AG09319 (cell line): ENCODE data around the gene LKAAEAR1.
"Not testable (repeated sequence)": the region's sequence is repeated elsewhere in the genome, so short reads cannot be mapped to it uniquely, and the experiment has no call there.

ENCODE experiments used
- DNase-seq: peaks from one replicate; pipeline ENCODE4 v3.0.0-alpha.2; 2010; ENCODE audit warnings: low read depth; ENCODE audit errors: extremely low read depth
- TF ChIP-seq, protein P1 (sequence below): IDR thresholded peaks from 2 replicates; pipeline ENCODE4 v1.5.1; 2011; ENCODE audit warnings: low read depth, mild to moderate bottlenecking, inconsistent platforms, low read length, moderate library complexity

The LKAAEAR1 gene

DNA sequence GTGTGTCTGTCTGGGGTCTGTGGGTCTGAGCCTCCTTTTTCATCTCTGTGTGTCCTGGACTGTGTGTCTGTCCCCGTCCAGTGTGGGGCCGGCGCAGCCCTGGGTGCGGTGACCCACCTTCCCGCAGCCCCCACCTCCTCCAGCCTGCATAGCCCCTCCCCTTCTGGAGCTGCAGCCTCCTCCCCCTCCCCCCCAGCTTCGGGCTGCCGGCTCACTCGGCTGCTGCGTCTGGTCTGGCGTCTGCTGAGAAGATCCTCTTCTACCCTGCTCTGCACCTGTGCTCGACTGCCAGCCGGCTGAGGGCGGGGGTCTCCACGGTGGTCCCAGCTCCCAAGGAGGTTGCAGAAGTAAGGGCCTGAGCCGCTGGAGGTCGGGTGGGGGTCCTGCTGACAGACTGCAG is 7.6 kb upstream of the LKAAEAR1 start:
- DNase-seq = no peak
- TF ChIP-seq, protein P1, sequence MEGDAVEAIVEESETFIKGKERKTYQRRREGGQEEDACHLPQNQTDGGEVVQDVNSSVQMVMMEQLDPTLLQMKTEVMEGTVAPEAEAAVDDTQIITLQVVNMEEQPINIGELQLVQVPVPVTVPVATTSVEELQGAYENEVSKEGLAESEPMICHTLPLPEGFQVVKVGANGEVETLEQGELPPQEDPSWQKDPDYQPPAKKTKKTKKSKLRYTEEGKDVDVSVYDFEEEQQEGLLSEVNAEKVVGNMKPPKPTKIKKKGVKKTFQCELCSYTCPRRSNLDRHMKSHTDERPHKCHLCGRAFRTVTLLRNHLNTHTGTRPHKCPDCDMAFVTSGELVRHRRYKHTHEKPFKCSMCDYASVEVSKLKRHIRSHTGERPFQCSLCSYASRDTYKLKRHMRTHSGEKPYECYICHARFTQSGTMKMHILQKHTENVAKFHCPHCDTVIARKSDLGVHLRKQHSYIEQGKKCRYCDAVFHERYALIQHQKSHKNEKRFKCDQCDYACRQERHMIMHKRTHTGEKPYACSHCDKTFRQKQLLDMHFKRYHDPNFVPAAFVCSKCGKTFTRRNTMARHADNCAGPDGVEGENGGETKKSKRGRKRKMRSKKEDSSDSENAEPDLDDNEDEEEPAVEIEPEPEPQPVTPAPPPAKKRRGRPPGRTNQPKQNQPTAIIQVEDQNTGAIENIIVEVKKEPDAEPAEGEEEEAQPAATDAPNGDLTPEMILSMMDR = no peak

DNA sequence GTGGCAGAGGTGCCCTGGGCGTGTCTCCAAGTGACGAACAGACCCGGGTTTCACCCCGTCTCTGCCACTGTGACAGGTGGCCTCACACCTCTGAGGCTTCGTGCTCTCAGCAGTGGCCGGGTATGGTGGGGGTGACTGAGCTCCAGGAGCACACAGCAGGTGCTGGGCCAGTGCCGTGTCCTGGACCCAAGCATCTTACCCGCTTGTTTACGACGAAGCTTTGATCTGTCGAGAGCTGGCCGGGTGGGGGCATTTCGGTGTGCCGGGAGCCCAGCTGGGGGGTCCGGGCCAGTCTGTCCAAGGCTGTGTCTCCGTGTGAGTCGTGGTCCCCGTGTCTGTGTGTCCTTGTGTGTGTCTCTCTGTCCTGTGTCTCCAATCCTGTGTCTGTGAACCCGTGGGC is 7.1 kb upstream of the LKAAEAR1 start:
- TF ChIP-seq, protein P1 = no peak
- no peak for DNase-seq

DNA sequence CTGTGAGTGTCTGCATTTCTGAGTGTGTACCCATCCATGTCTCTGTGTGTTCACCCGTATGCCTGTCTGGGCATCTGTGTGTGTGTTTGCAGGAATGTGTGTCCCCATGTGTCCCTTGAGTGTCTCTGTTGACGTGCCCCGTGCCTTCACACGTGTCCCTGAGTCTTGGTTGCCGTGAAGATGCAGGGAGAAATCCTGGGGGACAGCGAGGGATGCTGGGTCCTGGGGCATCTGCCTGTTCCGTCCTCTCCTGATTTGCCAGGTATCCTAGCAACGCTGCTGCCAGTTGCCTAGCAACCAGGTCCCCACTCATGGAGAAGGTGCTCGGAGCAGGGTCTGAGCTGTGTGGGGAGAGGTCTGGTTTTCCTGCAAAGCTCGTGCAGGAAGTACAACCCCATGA is 6.0 kb upstream of the LKAAEAR1 start:
- TF ChIP-seq, protein P1 = no peak
- DNase-seq = no peak

DNA sequence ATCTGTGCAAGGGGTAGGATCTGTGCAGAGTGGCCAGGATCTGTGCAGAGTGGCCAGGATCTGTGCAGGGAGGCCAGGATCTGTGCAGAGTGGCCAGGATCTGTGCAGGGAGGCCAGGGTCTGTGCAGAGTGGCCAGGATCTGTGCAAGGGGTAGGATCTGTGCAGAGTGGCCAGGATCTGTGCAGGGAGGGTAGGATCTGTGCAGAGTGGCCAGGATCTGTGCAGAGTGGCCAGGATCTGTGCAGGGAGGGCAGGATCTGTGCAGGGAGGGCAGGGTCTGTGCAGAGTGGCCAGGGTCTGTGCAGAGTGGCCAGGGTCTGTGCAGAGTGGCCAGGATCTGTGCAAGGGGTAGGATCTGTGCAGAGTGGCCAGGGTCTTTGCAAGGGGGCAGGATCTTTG is 4.4 kb upstream of the LKAAEAR1 start:
- not testable (repeated sequence) for DNase-seq

DNA sequence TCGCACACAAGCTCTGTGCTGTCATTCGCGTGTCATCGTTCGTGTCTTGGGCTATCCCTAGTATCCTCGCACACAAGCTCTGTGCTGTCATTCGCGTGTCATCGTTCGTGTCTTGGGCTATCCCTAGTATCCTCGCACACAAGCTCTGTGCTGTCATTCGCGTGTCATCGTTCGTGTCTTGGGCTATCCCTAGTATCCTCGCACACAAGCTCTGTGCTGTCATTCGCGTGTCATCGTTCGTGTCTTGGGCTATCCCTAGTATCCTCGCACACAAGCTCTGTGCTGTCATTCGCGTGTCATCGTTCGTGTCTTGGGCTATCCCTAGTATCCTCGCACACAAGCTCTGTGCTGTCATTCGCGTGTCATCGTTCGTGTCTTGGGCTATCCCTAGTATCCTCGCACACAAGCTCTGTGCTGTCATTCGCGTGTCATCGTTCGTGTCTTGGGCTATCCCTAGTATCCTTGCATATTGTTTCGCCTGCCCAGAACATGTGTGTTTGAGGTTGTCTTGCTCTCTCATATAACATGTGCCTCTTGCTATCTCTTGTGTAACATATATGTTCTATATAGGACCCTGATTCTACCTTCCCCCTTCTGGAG is 3.1 kb upstream of the LKAAEAR1 start:
- not testable (repeated sequence) for DNase-seq

DNA sequence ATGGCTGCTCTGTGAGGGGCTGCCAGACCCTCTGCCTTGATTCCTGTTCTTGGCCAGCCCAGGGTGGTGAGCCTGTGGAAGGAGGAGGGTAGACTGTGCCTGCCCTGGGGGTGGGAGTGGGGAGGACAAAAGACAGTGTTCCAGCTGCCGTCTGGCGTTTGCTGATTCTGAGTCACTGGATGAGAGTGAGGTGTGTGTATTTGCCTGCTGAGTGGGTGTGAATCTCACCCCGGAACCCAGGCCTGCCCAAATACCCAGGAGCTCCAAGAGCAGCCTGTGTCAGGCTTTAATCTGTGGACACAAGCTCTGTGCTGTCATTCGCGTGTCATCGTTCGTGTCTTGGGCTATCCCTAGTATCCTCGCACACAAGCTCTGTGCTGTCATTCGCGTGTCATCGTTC is 2.6 kb upstream of the LKAAEAR1 start:
- no peak for DNase-seq
- TF ChIP-seq, protein P1 = no peak

DNA sequence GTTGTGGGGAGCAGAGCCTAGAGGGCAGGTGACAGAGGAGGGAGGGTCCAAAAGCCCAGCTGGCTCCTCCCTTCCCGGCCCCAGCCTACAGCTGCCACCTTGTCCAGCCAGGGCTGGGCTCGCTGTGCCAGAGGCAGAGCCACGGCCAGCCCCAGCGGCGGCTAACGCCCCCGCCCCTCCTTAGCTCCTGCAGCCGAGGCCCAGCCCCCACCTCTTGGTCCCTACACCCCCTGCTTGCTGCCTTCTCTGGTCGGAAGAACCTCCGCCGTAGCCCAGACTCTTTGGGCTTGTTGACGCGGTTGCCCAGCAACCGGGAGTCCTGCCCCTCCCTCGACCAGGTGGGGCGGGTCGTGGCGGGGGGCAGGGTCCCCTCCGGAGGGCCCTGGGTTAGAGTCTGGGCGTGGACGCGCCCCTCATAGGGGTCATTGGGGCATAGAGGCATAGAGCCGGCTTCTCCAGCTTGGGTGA is 521 bp upstream of the LKAAEAR1 start:
- DNase-seq = no peak
- TF ChIP-seq, protein P1 = no peak

DNA sequence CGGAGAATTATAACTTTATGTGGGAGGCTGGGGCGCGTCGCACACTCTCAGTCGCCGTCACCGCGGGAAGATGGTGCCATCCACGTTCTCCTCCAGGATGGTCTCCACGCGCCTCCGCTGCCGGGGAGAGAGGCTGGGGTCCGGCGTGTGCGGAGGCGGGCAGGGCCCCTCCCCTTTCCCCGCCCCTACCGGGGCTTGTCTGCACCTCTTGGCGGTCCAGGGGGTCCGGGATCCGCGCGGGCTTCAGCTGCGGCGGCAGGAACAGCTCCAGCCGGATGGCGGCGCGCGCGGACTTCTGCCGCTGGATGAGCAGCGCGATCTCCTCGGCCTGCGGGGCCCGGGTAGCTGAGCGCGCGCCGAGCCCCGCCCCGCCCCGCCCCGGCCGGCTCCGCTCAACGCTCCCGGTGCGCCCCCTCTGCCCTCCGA is 807 bp downstream of the LKAAEAR1 start:
- DNase-seq = no peak
- TF ChIP-seq, protein P1 = peak; percentile 57
